Measurements from ENCODE around the gene TDP2. TPM values are rescaled to one million over a fixed set of nuclear protein-coding genes. Genes with fewer than 3 reads are reported as not detected.
"Not testable (repeated sequence)": the region's sequence is repeated elsewhere in the genome, so short reads cannot be mapped to it uniquely, and the experiment has no call there.

The TDP2 gene
- total RNA-seq, 3 donors from 2014 or later (not counting 1 experiment from before 2014, with no cell fraction given): 43.2 to 51.9 (median 49.5) TPM

DNA sequence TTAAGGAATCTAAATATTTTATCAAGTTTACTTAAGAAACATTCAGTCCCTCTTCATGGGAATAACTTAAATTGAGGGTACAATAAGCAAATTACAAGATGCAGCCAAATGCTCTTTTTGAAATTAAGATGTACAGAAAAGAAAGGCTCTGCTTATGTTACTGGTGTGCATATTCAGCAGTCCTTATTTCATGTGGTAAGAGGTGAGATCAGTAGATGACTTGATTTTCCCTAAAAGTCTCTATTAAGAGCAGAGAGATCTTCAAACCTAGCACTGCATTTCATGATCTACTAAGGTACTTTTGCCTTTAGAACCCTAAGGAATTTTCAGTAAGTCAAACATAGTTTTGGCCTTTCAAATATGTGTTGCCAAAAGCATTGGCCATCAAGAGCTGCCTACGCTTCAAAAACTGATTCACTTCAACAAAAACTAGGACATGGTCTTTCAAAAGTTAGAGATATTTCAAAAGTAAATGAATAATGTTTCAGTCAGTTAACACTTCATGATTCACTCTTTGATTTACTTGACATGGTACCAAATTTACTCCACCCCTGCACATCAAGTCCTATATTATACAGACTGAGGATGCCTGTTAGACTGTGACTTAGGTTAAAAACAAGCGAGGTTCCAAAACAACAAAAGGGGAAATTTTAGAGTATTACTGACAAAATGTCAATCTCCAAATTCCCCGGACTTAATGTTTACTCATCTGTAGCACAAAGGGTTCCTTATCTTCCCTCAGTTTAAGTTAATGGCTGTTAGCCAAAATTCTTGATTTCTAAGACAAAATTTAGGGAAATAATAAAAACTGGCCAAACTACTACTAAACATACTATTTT lies 33.0 kb upstream of the TDP2 start:
- Mint-ChIP-seq H3K27me3 (ENCODE audit: low read depth in 2 of 2) (no peaks in the 10 kb centered on the region), H3K36me3 (peaks cover 14% of the 10 kb centered on the region), H3K4me3 (no peak overlapping the region), H3K4me1 (peaks cover 17 to 30% of the 10 kb centered on the region in 2 donors), H3K9me3 (no peaks in the 10 kb centered on the region), H3K27ac (peak overlapping the region; percentile 75 to 79)
- H3K27me3 ChIP-seq (ENCODE audit: control insufficient read depth, insufficient read depth, low read length): no peaks in the 10 kb centered on the region
- DNase-seq: no peak
- intact Hi-C loops (cut with micrococcal nuclease): no loop called here
- ATAC-seq: no peak
- WGBS (ENCODE audit: insufficient coverage): 60% methylated on average over 1 of the region's 3 CpGs
- no peaks in the 10 kb centered on the region for H3K9me3 ChIP-seq (ENCODE audit: control insufficient read depth, insufficient read depth, low read length)
- TF ChIP-seq CTCF (IDR thresholded peaks at IDR 0.05): no peak
- H3K4me1 ChIP-seq (ENCODE audit: control insufficient read depth, insufficient read depth, low read length): no peaks in the 10 kb centered on the region
- peaks cover 32% of the 10 kb centered on the region for H3K36me3 ChIP-seq (ENCODE audit: control insufficient read depth, insufficient read depth, low read length)
- no peak overlapping the region for H3K4me3 ChIP-seq (ENCODE audit: low read length)
- H3K27ac ChIP-seq (ENCODE audit: low read length): no peak overlapping the region

GRCh38 chr6:24696097-24696496 lies 29.4 kb upstream of the TDP2 start:
- Histone ChIP-seq H3K9me3 (ENCODE audit: control insufficient read depth, insufficient read depth, low read length) (no peaks in the 10 kb centered on the region), H3K36me3 (ENCODE audit: control insufficient read depth, insufficient read depth, low read length) (peaks cover 5% of the 10 kb centered on the region), H3K27me3 (ENCODE audit: control insufficient read depth, insufficient read depth, low read length) (no peaks in the 10 kb centered on the region), H3K4me3 (ENCODE audit: low read length) (no peak overlapping the region), H3K4me1 (ENCODE audit: control insufficient read depth, insufficient read depth, low read length) (no peaks in the 10 kb centered on the region), H3K27ac (ENCODE audit: low read length) (no peak overlapping the region)
- H3K4me1 Mint-ChIP-seq: peaks cover 5 to 15% of the 10 kb centered on the region in 2 donors
- 100% methylated on average over 2 of the region's 2 CpGs for WGBS (ENCODE audit: insufficient coverage)
- intact Hi-C loops (cut with micrococcal nuclease): no loop called here
- DNase-seq: no peak
- ATAC-seq: no peak
- no peak overlapping the region for H3K4me3 Mint-ChIP-seq
- H3K27me3 Mint-ChIP-seq (ENCODE audit: low read depth in 2 of 2): no peaks in the 10 kb centered on the region
- TF ChIP-seq CTCF (IDR thresholded peaks at IDR 0.05): no peak
- H3K9me3 Mint-ChIP-seq: no peaks in the 10 kb centered on the region
- H3K36me3 Mint-ChIP-seq: no peaks in the 10 kb centered on the region
- peak overlapping the region in 1 of 2 donors; percentile 9 for H3K27ac Mint-ChIP-seq

DNA sequence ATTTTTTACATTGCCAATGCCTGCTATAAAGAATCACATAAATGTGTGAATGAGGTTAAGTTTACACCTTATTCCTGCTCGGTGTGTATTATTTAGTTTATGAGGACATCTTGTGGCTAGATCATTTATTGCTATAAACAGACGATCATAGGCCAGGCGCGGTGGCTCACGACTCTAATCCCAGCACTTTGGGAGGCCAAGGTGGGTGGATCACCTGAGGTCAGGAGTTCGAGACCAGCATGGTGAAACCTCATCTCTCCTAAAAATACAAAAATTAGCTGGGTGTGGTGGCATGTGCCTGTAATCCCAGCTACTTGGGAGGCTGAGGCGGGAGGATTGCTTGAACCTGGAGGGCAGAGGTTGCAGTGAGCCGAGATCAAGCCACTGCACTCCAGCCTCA lies 28.9 kb upstream of the TDP2 start:
- not testable (repeated sequence) for H3K27me3 Mint-ChIP-seq (ENCODE audit: low read depth in 2 of 2); H3K4me1 ChIP-seq (ENCODE audit: control insufficient read depth, insufficient read depth, low read length); H3K27ac ChIP-seq (ENCODE audit: low read length); H3K9me3 Mint-ChIP-seq; H3K9me3 ChIP-seq (ENCODE audit: control insufficient read depth, insufficient read depth, low read length); H3K27me3 ChIP-seq (ENCODE audit: control insufficient read depth, insufficient read depth, low read length); H3K4me3 Mint-ChIP-seq; H3K4me3 ChIP-seq (ENCODE audit: low read length); H3K36me3 Mint-ChIP-seq; H3K36me3 ChIP-seq (ENCODE audit: control insufficient read depth, insufficient read depth, low read length)
- peak; percentile 73 to 95 (median 83) for ATAC-seq
- Mint-ChIP-seq H3K4me1 (peaks cover 5 to 11% of the 10 kb centered on the region in 2 donors), H3K27ac (peak overlapping the region in 1 of 2 donors; percentile 9)
- peak in 1 of 2 donors; percentile 74 for DNase-seq
- TF ChIP-seq CTCF (IDR thresholded peaks at IDR 0.05): peak; percentile 46
- intact Hi-C loops (cut with micrococcal nuclease): loop anchor here (1.0 kb wide), 1 partner anchor 114 kb away; no protein-coding TSS in a partner anchor
- 42% methylated on average over 6 of the region's 8 CpGs for WGBS (ENCODE audit: insufficient coverage)
